CD4-positive, alpha-beta memory T cell (primary cell): ENCODE measurements around the gene PRKAR2A. TPM values are rescaled to one million over a fixed set of nuclear protein-coding genes. Genes with fewer than 3 reads are reported as not detected.
"Not testable (repeated sequence)": the region's sequence is repeated elsewhere in the genome, so short reads cannot be mapped to it uniquely, and the experiment has no call there.

Experiments used
- CTCF ChIA-PET: fragments of 350-600 bp; sonication (Branson Sonifier 250); formaldehyde crosslinking; loops from one replicate; lab custom pipeline; 2021; ENCODE audit warnings: inconsistent platforms; ENCODE audit not compliant: partially characterized antibody; lab: Charles Lee
- POLR2A ChIA-PET: fragments of 350-600 bp; sonication (Branson Sonifier 250); formaldehyde crosslinking; loops from one replicate; lab custom pipeline; 2021; ENCODE audit not compliant: partially characterized antibody; lab: Charles Lee
- DNase-seq, 5 donors: peaks; one replicate each; pipeline versions ENCODE4 v3.0.0 to v3.0.0-alpha.2; 2020 to 2022; ENCODE audit warnings: mixed read lengths in 1 of 5
- H3K27ac ChIP-seq: one replicate; pipeline ENCODE4 v1.7.0; 2013; ENCODE audit warnings: low read depth, low read length
- H3K27me3 ChIP-seq: 2 replicates; pipeline ENCODE4 v1.7.0; 2013; ENCODE audit warnings: mild to moderate bottlenecking, low read length, moderate library complexity; ENCODE audit not compliant: insufficient read depth
- H3K36me3 ChIP-seq: 2 replicates; pipeline ENCODE4 v1.7.0; 2013; ENCODE audit warnings: mild to moderate bottlenecking, low read length, moderate library complexity; ENCODE audit not compliant: insufficient read depth
- H3K4me1 ChIP-seq: 2 replicates; pipeline ENCODE4 v1.7.0; 2013; ENCODE audit warnings: mild to moderate bottlenecking, low read length, moderate library complexity; ENCODE audit not compliant: insufficient read depth
- H3K4me3 ChIP-seq, 2 donors: one replicate each; pipeline ENCODE4 v1.7.0; 2013; ENCODE audit warnings: low read length in 2 of 2, mild to moderate bottlenecking in 1 of 2
- H3K9me3 ChIP-seq, 2 donors: one replicate each; pipeline ENCODE4 v1.7.0; 2013; ENCODE audit warnings: low read length in 2 of 2, control low read depth in 1 of 2; ENCODE audit not compliant: control insufficient read depth in 1 of 2
- H3K27ac Mint-ChIP-seq, 7 donors: one replicate each; pipeline ENCODE4 v1.8.0; 2020 to 2021; ENCODE audit warnings: mixed read lengths in 7 of 7, mild to moderate bottlenecking in 6 of 7, inconsistent platforms in 3 of 7, moderate library complexity in 3 of 7
- H3K27me3 Mint-ChIP-seq, 2 donors: one replicate each; pipeline ENCODE4 v1.8.0; 2020 to 2021; ENCODE audit warnings: mixed read lengths in 2 of 2
- H3K36me3 Mint-ChIP-seq, 2 donors: one replicate each; pipeline ENCODE4 v1.8.0; 2020 to 2021; ENCODE audit warnings: mixed read lengths in 2 of 2, inconsistent platforms in 1 of 2, mild to moderate bottlenecking in 1 of 2
- H3K4me1 Mint-ChIP-seq, 4 donors: one replicate each; pipeline ENCODE4 v1.8.0; 2020 to 2021; ENCODE audit warnings: mixed read lengths in 4 of 4, mild to moderate bottlenecking in 1 of 4
- H3K4me3 Mint-ChIP-seq, 8 donors: one replicate each; pipeline ENCODE4 v1.8.0; 2020 to 2021; ENCODE audit warnings: mixed read lengths in 8 of 8, mild to moderate bottlenecking in 7 of 8, moderate library complexity in 6 of 8, inconsistent platforms in 3 of 8
- H3K9me3 Mint-ChIP-seq, 8 donors: one replicate each; pipeline ENCODE4 v1.8.0; 2020 to 2021; ENCODE audit warnings: mixed read lengths in 8 of 8, mild to moderate bottlenecking in 5 of 8, inconsistent platforms in 3 of 8, moderate library complexity in 1 of 8
- intact Hi-C: fragments of 100-400 bp; cut with micrococcal nuclease; formaldehyde crosslinking; loops from one replicate; pipeline ENCODE4 v1.15.1; 2023
- polyA plus RNA-seq, 2 donors: library from polyadenylated mRNA; unstranded; fragments of 300-500 nt; fragmentation: Illumina TruSeq; gene quantifications; one replicate each; pipeline ENCODE4 v1.2.3, GENCODE V29; 2021
- total RNA-seq, 2 experiments: library from RNA; stranded (reverse); gene quantifications; one replicate each; pipeline ENCODE4 v1.2.3, GENCODE V29; 2021

The PRKAR2A gene
- total and polyA plus RNA-seq, 4 experiments from 2014 or later, result 11.2 to 45.0 (median 28.9) TPM

- H3K4me3 Mint-ChIP-seq, H3K27me3 ChIP-seq, H3K9me3 ChIP-seq, H3K27ac Mint-ChIP-seq, intact Hi-C loops, H3K4me3 ChIP-seq, H3K27me3 Mint-ChIP-seq, H3K9me3 Mint-ChIP-seq, H3K36me3 ChIP-seq, H3K4me1 ChIP-seq, H3K27ac ChIP-seq, CTCF ChIA-PET, DNase-seq: not testable (repeated sequence)
- POLR2A ChIA-PET, result interaction anchor here (0.8 to 1.0 kb wide), 2 partner anchors 10 to 47 kb away, joined by 3 read pairs; partner anchors contain the start of gene PRKAR2A
- peaks cover 0 to 16% (median 8%) of the 10 kb centered on the region in 4 donors for H3K4me1 Mint-ChIP-seq
- H3K36me3 Mint-ChIP-seq, result peaks cover 6 to 11% of the 10 kb centered on the region in 2 donors
Measured at GRCh38 chr3:48800831-48801230, 46.8 kb downstream of the PRKAR2A start.

GRCh38 chr3:48798998-48799397 is 48.7 kb downstream of the PRKAR2A start:
- DNase-seq, result no peak
- ChIA-PET POLR2A (no interaction called here), CTCF (no interaction called here)
- Histone ChIP-seq H3K36me3 (no peaks in the 10 kb centered on the region), H3K4me3 (no peak overlapping the region), H3K27me3 (no peaks in the 10 kb centered on the region), H3K4me1 (no peaks in the 10 kb centered on the region), H3K27ac (no peak overlapping the region), H3K9me3 (no peaks in the 10 kb centered on the region)
- Mint-ChIP-seq H3K27me3 (no peaks in the 10 kb centered on the region), H3K27ac (peak overlapping the region in 3 of 7 donors; percentile 4 to 11 (median 4)), H3K4me1 (peaks cover 0 to 13% (median 6%) of the 10 kb centered on the region in 4 donors), H3K9me3 (no peaks in the 10 kb centered on the region), H3K4me3 (no peak overlapping the region), H3K36me3 (peaks cover 6% of the 10 kb centered on the region in 2 donors)
- intact Hi-C loops, result no loop called here

- peak overlapping the region in 2 of 7 donors; percentile 23 to 61 for H3K27ac Mint-ChIP-seq
- no peak overlapping the region for H3K4me3 ChIP-seq
- H3K27me3 ChIP-seq, result no peaks in the 10 kb centered on the region
- no peak overlapping the region for H3K4me3 Mint-ChIP-seq
- ChIA-PET CTCF (no interaction called here), POLR2A (no interaction called here)
- peaks cover 0 to 11% (median 5%) of the 10 kb centered on the region in 4 donors for H3K4me1 Mint-ChIP-seq
- H3K27ac ChIP-seq, result no peak overlapping the region
- H3K9me3 ChIP-seq, result no peaks in the 10 kb centered on the region
- H3K36me3 ChIP-seq, result no peaks in the 10 kb centered on the region
- no peak for DNase-seq
- intact Hi-C loops, result no loop called here
- H3K36me3 Mint-ChIP-seq, result peaks cover 11 to 15% of the 10 kb centered on the region in 2 donors
- H3K4me1 ChIP-seq, result no peaks in the 10 kb centered on the region
- no peaks in the 10 kb centered on the region for H3K27me3 Mint-ChIP-seq
- no peaks in the 10 kb centered on the region for H3K9me3 Mint-ChIP-seq
Measured at GRCh38 chr3:48797626-48798025, 50.0 kb downstream of the PRKAR2A start.

- Mint-ChIP-seq H3K4me3 (no peak overlapping the region), H3K27ac (peak overlapping the region in 1 of 7 donors; percentile 53), H3K27me3 (no peaks in the 10 kb centered on the region), H3K4me1 (peaks cover 0 to 10% (median 5%) of the 10 kb centered on the region in 4 donors), H3K9me3 (no peaks in the 10 kb centered on the region), H3K36me3 (peaks cover 11 to 13% of the 10 kb centered on the region in 2 donors)
- CTCF ChIA-PET, result interaction anchor here (0.6 kb wide), 1 partner anchor 45 kb away, joined by 3 read pairs; no protein-coding TSS in a partner anchor
- H3K4me1 ChIP-seq, result no peaks in the 10 kb centered on the region
- intact Hi-C loops, result no loop called here
- no peaks in the 10 kb centered on the region for H3K36me3 ChIP-seq
- no peak overlapping the region for H3K27ac ChIP-seq
- H3K4me3 ChIP-seq, result no peak overlapping the region
- DNase-seq, result no peak
- POLR2A ChIA-PET, result no interaction called here
- no peaks in the 10 kb centered on the region for H3K9me3 ChIP-seq
- H3K27me3 ChIP-seq, result no peaks in the 10 kb centered on the region
Measured at GRCh38 chr3:48795997-48796732, 51.5 kb downstream of the PRKAR2A start.

- H3K9me3 Mint-ChIP-seq, H3K4me3 ChIP-seq, H3K27me3 Mint-ChIP-seq, intact Hi-C loops, H3K4me1 ChIP-seq, H3K36me3 ChIP-seq, H3K9me3 ChIP-seq, H3K27me3 ChIP-seq, POLR2A ChIA-PET, H3K4me3 Mint-ChIP-seq, H3K27ac ChIP-seq, DNase-seq: not testable (repeated sequence)
- Mint-ChIP-seq H3K36me3 (peaks cover 12 to 28% of the 10 kb centered on the region in 2 donors), H3K27ac (peak overlapping the region in 2 of 7 donors; percentile 17 to 55), H3K4me1 (peaks cover 13 to 20% (median 17%) of the 10 kb centered on the region in 4 donors)
- CTCF ChIA-PET, result interaction anchor here (0.5 kb wide), 1 partner anchor 354 kb away, joined by 4 read pairs; no protein-coding TSS in a partner anchor
Measured at GRCh38 chr3:48793484-48793883, 54.2 kb downstream of the PRKAR2A start.

- Histone ChIP-seq H3K4me3 (no peak overlapping the region), H3K4me1 (peaks cover 11% of the 10 kb centered on the region), H3K9me3 (no peaks in the 10 kb centered on the region), H3K27me3 (no peaks in the 10 kb centered on the region), H3K27ac (no peak overlapping the region), H3K36me3 (no peaks in the 10 kb centered on the region)
- CTCF ChIA-PET, result no interaction called here
- peaks cover 15 to 21% (median 18%) of the 10 kb centered on the region in 4 donors for H3K4me1 Mint-ChIP-seq
- POLR2A ChIA-PET, result interaction anchor here (2.5 kb wide), 1 partner anchor 57 kb away, joined by 6 read pairs; the partner anchor contains the start of gene PRKAR2A
- no peaks in the 10 kb centered on the region for H3K9me3 Mint-ChIP-seq
- DNase-seq, result no peak
- intact Hi-C loops, result loop anchor here (2.0 to 5.0 kb wide), 2 partner anchors 57 to 108 kb away; partner anchors contain the start of genes PRKAR2A and SLC25A20
- H3K36me3 Mint-ChIP-seq, result peaks cover 18 to 32% of the 10 kb centered on the region in 2 donors
- peak overlapping the region in 3 of 7 donors; percentile 11 to 41 (median 39) for H3K27ac Mint-ChIP-seq
- no peaks in the 10 kb centered on the region for H3K27me3 Mint-ChIP-seq
- H3K4me3 Mint-ChIP-seq, result peak overlapping the region in 1 of 8 donors; percentile 5
Measured at GRCh38 chr3:48789665-48790064, 58.0 kb downstream of the PRKAR2A start.

- CTCF ChIA-PET, result interaction anchor here (1.1 to 1.2 kb wide), 2 partner anchors 28 to 49 kb away, joined by 3 to 4 read pairs; no protein-coding TSS in a partner anchor
- Histone ChIP-seq H3K36me3 (no peaks in the 10 kb centered on the region), H3K27me3 (no peaks in the 10 kb centered on the region)
Measured at GRCh38 chr3:48788544-48789162, 59.0 kb downstream of the PRKAR2A start.

More at GRCh38 chr3:48788544-48789162, 59.0 kb downstream of the PRKAR2A start:
- Mint-ChIP-seq H3K4me1 (peaks cover 15 to 21% (median 19%) of the 10 kb centered on the region in 4 donors), H3K4me3 (peak overlapping the region in 3 of 8 donors; percentile 17 to 40 (median 37)), H3K36me3 (peaks cover 19 to 35% of the 10 kb centered on the region in 2 donors), H3K27me3 (no peaks in the 10 kb centered on the region), H3K9me3 (no peaks in the 10 kb centered on the region), H3K27ac (peak overlapping the region; percentile 22 to 91 (median 78))
- Histone ChIP-seq H3K4me3 (no peak overlapping the region), H3K27ac (no peak overlapping the region), H3K9me3 (no peaks in the 10 kb centered on the region), H3K4me1 (peaks cover 11% of the 10 kb centered on the region)
- intact Hi-C loops, result loop anchor here (2.0 to 5.0 kb wide), 2 partner anchors 58 to 109 kb away; partner anchors contain the start of genes PRKAR2A and SLC25A20
- POLR2A ChIA-PET, result interaction anchor here (1.0 to 2.5 kb wide), 2 partner anchors 23 to 58 kb away, joined by 3 to 6 read pairs; partner anchors contain the start of gene PRKAR2A
- DNase-seq, result peak in 4 of 5 donors; percentile 11 to 30 (median 14)
